ENCODE measurements around the gene RCSD1. TPM values are rescaled to one million over a fixed set of nuclear protein-coding genes. Genes with fewer than 3 reads are reported as not detected.

Gene RCSD1
- total and polyA plus RNA-seq, 10 of the 15 experiments (the other 5 are each of a cell fraction or from before 2014, with no cell fraction given) = 11.4 to 78.3 (median 71.6) TPM

- TF ChIP-seq ZBTB33 (IDR thresholded peaks at IDR 0.05) = peak; percentile 57; the same call in 1 of the 2 replicates
- TF ChIP-seq STAT1 (conservative IDR thresholded peaks at IDR 0.05) = 0 out of 2 replicates have a peak, but pooled peaks have one; percentile 55
- TF ChIP-seq NBN (IDR thresholded peaks at IDR 0.05) = peak; percentile 75
- TF ChIP-seq BRCA1 (IDR thresholded peaks at IDR 0.05; ENCODE audit: low read depth, low read length) = no peak
- TF ChIP-seq PAX8 (IDR thresholded peaks at IDR 0.05) = no peak
- no peak for TF ChIP-seq USF2 (IDR thresholded peaks at IDR 0.05; ENCODE audit: borderline replicate concordance, low read depth, low read length)
- TF ChIP-seq BHLHE40 (IDR thresholded peaks at IDR 0.05; ENCODE audit: borderline replicate concordance in 1 of 2, low read depth in 2 of 2, low read length in 1 of 2) = 0 out of 4 replicates have a peak, but pooled peaks of 1 of the 2 experiments have one; percentile 8
- peak; percentile 99 for TF ChIP-seq SMARCA5 (IDR thresholded peaks at IDR 0.05)
- no peak for TF ChIP-seq ZNF384 (IDR thresholded peaks at IDR 0.05; ENCODE audit: borderline replicate concordance, low read depth, low read length)
- TF ChIP-seq E2F4 (IDR thresholded peaks at IDR 0.05; ENCODE audit: low read depth, low read length) = no peak
- no peak for TF ChIP-seq KDM1A (IDR thresholded peaks at IDR 0.05; ENCODE audit: borderline replicate concordance)
Measured at GRCh38 chr1:167715157-167715999, 85.3 kb downstream of the RCSD1 start (continued).

Data from GM12878 (cell line).